ENCODE results near the gene TCF3.

- TF ChIP-seq CTCF (conservative IDR thresholded peaks at IDR 0.05; ENCODE audit: low read length) (no peak), EZH2phosphoT487 (IDR thresholded peaks at IDR 0.05; ENCODE audit: borderline replicate concordance) (no peak)
These were observed 50.2 kb downstream of the TCF3 start for GRCh38 chr19:1602091-1602707.
